H9 (cell line): ENCODE data around the gene MMP17. TPM values are rescaled to one million over a fixed set of nuclear protein-coding genes. Genes with fewer than 3 reads are reported as not detected.

Source experiments
- DNase-seq: peaks from one replicate; pipeline ENCODE4 v3.0.0-alpha.2; 2017
- H2AFZ ChIP-seq: one replicate; pipeline ENCODE4 v1.6.1; 2013; ENCODE audit warnings: mild to moderate bottlenecking, low read length, control low read depth, moderate library complexity
- H2AK5ac ChIP-seq: 2 replicates; pipeline ENCODE4 v1.6.1; 2013; ENCODE audit warnings: low read length, control low read depth, mixed read lengths; ENCODE audit not compliant: insufficient read length
- H2BK120ac ChIP-seq: one replicate; pipeline ENCODE4 v1.6.1; 2013; ENCODE audit warnings: low read depth, mild to moderate bottlenecking, low read length, control low read depth, inconsistent platforms; ENCODE audit not compliant: poor library complexity, severe bottlenecking
- H2BK12ac ChIP-seq: 2 replicates; pipeline ENCODE4 v1.6.1; 2013; ENCODE audit warnings: low read length, control low read depth, mixed read lengths, low read depth; ENCODE audit not compliant: insufficient read length
- H2BK15ac ChIP-seq: 2 replicates; pipeline ENCODE4 v1.6.1; 2013; ENCODE audit warnings: low read depth, low read length, control low read depth
- H2BK20ac ChIP-seq: one replicate; pipeline ENCODE4 v1.6.1; 2013; ENCODE audit warnings: low read depth, mild to moderate bottlenecking, low read length, control low read depth, inconsistent platforms; ENCODE audit not compliant: poor library complexity, severe bottlenecking
- H2BK5ac ChIP-seq: 2 replicates; pipeline ENCODE4 v1.6.1; 2013; ENCODE audit warnings: low read length, control low read depth, mixed read lengths; ENCODE audit not compliant: insufficient read length
- H3K14ac ChIP-seq: 2 replicates; pipeline ENCODE4 v1.6.1; 2013; ENCODE audit warnings: low read length, control low read depth; ENCODE audit not compliant: insufficient read depth
- H3K18ac ChIP-seq: 2 replicates; pipeline ENCODE4 v1.6.1; 2013; ENCODE audit warnings: low read depth, mild to moderate bottlenecking, mixed read lengths, low read length, control low read depth; ENCODE audit not compliant: insufficient read length
- H3K23ac ChIP-seq: 2 replicates; pipeline ENCODE4 v1.6.1; 2013; ENCODE audit warnings: low read length, control low read depth, mixed read lengths, low read depth; ENCODE audit not compliant: insufficient read length
- H3K23me2 ChIP-seq: 2 replicates; pipeline ENCODE4 v1.6.1; 2013; ENCODE audit warnings: low read depth, mild to moderate bottlenecking, mixed read lengths, low read length, control low read depth; ENCODE audit not compliant: insufficient read length, poor library complexity, severe bottlenecking
- H3K27ac ChIP-seq: 2 replicates; pipeline ENCODE4 v1.5.1; 2013; ENCODE audit warnings: low read length, control low read depth, mixed read lengths, low read depth; ENCODE audit not compliant: insufficient read length
- H3K27me3 ChIP-seq: 2 replicates; pipeline ENCODE4 v1.6.1; 2013; ENCODE audit warnings: low read length, control low read depth, inconsistent platforms; ENCODE audit not compliant: insufficient read depth
- H3K4ac ChIP-seq: 2 replicates; pipeline ENCODE4 v1.6.1; 2013; ENCODE audit warnings: low read depth, mild to moderate bottlenecking, control low read depth, inconsistent platforms, low read length, moderate library complexity
- H3K4me1 ChIP-seq: 2 replicates; pipeline ENCODE4 v1.6.1; 2013; ENCODE audit warnings: low read length, control low read depth, inconsistent platforms; ENCODE audit not compliant: insufficient read depth
- H3K4me2 ChIP-seq: 2 replicates; pipeline ENCODE4 v1.6.1; 2013; ENCODE audit warnings: low read length, control low read depth, mixed read lengths; ENCODE audit not compliant: insufficient read length, insufficient read depth
- H3K56ac ChIP-seq: 2 replicates; pipeline ENCODE4 v1.6.1; 2013; ENCODE audit warnings: low read depth, mild to moderate bottlenecking, mixed read lengths, low read length, control low read depth; ENCODE audit not compliant: insufficient read length
- H3K79me1 ChIP-seq: 2 replicates; pipeline ENCODE4 v1.6.1; 2013; ENCODE audit warnings: low read depth, mild to moderate bottlenecking, moderate library complexity, low read length, control low read depth, inconsistent platforms; ENCODE audit not compliant: insufficient read depth, poor library complexity, severe bottlenecking
- H3K79me2 ChIP-seq: 2 replicates; pipeline ENCODE4 v1.6.1; 2013; ENCODE audit warnings: low read length, control low read depth, inconsistent platforms; ENCODE audit not compliant: insufficient read depth
- H3K9ac ChIP-seq: 2 replicates; pipeline ENCODE4 v1.6.1; 2013; ENCODE audit warnings: low read length, control low read depth, mixed read lengths; ENCODE audit not compliant: insufficient read length; ENCODE audit errors: extremely low read depth
- H3K9me3 ChIP-seq: one replicate; pipeline ENCODE4 v1.6.1; 2013; ENCODE audit warnings: low read depth, low read length, inconsistent platforms; ENCODE audit not compliant: control insufficient read depth
- H3T11ph ChIP-seq: one replicate; pipeline ENCODE4 v1.6.1; 2013; ENCODE audit warnings: mild to moderate bottlenecking, low read length, control low read depth, inconsistent platforms
- H4K20me1 ChIP-seq: one replicate; pipeline ENCODE4 v1.6.1; 2013; ENCODE audit not compliant: control insufficient read depth, insufficient read length, insufficient read depth
- H4K5ac ChIP-seq: 2 replicates; pipeline ENCODE4 v1.6.1; 2013; ENCODE audit warnings: low read depth, mild to moderate bottlenecking, mixed read lengths, low read length, control low read depth; ENCODE audit not compliant: insufficient read length
- H4K8ac ChIP-seq: replicated peaks from 2 replicates; pipeline ENCODE4 v1.6.1; 2013; ENCODE audit warnings: low read length, control low read depth, mixed read lengths, low read depth; ENCODE audit not compliant: insufficient read length
- H4K91ac ChIP-seq: 2 replicates; pipeline ENCODE4 v1.6.1; 2013; ENCODE audit warnings: low read depth, mild to moderate bottlenecking, moderate library complexity, mixed read lengths, low read length, control low read depth; ENCODE audit not compliant: insufficient read length
- H3K27ac Mint-ChIP-seq, 3 experiments: 2 replicates in 2 of 3; 3 replicates in 1 of 3; pipeline ENCODE4 v1.8.0; 2020 to 2021; ENCODE audit warnings: mixed read lengths in 3 of 3, mild to moderate bottlenecking in 1 of 3, moderate library complexity in 1 of 3
- H3K27me3 Mint-ChIP-seq: 2 replicates; pipeline ENCODE4 v1.8.0; 2021; ENCODE audit warnings: low read depth, mild to moderate bottlenecking, moderate library complexity, mixed read lengths
- H3K36me3 Mint-ChIP-seq, 3 experiments: 2 replicates in 2 of 3; 3 replicates in 1 of 3; pipeline ENCODE4 v1.8.0; 2020 to 2021; ENCODE audit warnings: low read depth in 3 of 3, mixed read lengths in 3 of 3; ENCODE audit not compliant: insufficient read depth in 1 of 3
- H3K4me1 Mint-ChIP-seq, 2 experiments: 2 replicates each; pipeline ENCODE4 v1.8.0; 2020; ENCODE audit warnings: mixed read lengths in 2 of 2
- H3K4me3 Mint-ChIP-seq, 2 experiments: 2 replicates in 1 of 2; 3 replicates in 1 of 2; pipeline ENCODE4 v1.8.0; 2020 to 2021; ENCODE audit warnings: mild to moderate bottlenecking in 2 of 2, mixed read lengths in 2 of 2, moderate library complexity in 1 of 2
- H3K9me3 Mint-ChIP-seq, 2 experiments: 2 replicates in 1 of 2; 3 replicates in 1 of 2; pipeline ENCODE4 v1.8.0; 2020; ENCODE audit warnings: mild to moderate bottlenecking in 2 of 2, mixed read lengths in 2 of 2, moderate library complexity in 1 of 2
- CTCF ChIP-seq: fragments of 200-600 bp; sonication (generic); conservative IDR thresholded peaks from 3 replicates; pipeline ENCODE4 v1.8.0; 2021; ENCODE audit warnings: antibody characterized with exemption, mild to moderate bottlenecking
- WGBS: extraction: QIAGEN DNeasy Blood & Tissue Kit; methylation state at CpG from one replicate; pipeline ENCODE4 v1.1.7; 2013; ENCODE audit warnings: missing lambda C conversion rate, low lambda C conversion rate, mixed read lengths; ENCODE audit not compliant: insufficient read length; ENCODE audit errors: extremely low coverage; 5-methylcytosine and 5-hydroxymethylcytosine counted together
- total RNA-seq: library from RNA; stranded (reverse); gene quantifications from 2 replicates; pipeline ENCODE4 v1.2.1, GENCODE V29; 2021

Gene MMP17
- total RNA-seq, 1 experiment from 2014 or later: 14.8 TPM

- Mint-ChIP-seq H3K4me1 (peaks cover 2 to 22% of the 10 kb centered on the region in 2 experiments; a peak in 3 of 4 replicates), H3K27me3 (peaks cover 29% of the 10 kb centered on the region), H3K9me3 (no peaks in the 10 kb centered on the region), H3K36me3 (peaks cover 0 to 2% (median 0%) of the 10 kb centered on the region in 3 experiments; a peak in 1 of 7 replicates), H3K27ac (peak overlapping the region in 1 of 3 experiments; percentile 44; a peak in 1 of 7 replicates), H3K4me3 (peak overlapping the region in 1 of 2 experiments; percentile 35; a peak in 2 of 5 replicates)
- Histone ChIP-seq H2AK5ac (no peak overlapping the region), H2BK5ac (no peak overlapping the region), H3K27ac (no peak overlapping the region), H3K4ac (no peak overlapping the region), H4K91ac (no peak overlapping the region), H4K5ac (no peak overlapping the region), H3K79me1 (no peaks in the 10 kb centered on the region), H2BK20ac (no peak overlapping the region), H3K4me1 (no peaks in the 10 kb centered on the region), H3T11ph (no peak overlapping the region), H3K18ac (no peak overlapping the region), H3K23ac (no peak overlapping the region), H3K23me2 (peaks cover 21% of the 10 kb centered on the region), H2BK120ac (no peak overlapping the region), H3K79me2 (no peaks in the 10 kb centered on the region; the same call in 1 of the 2 replicates), H4K20me1 (peaks cover 3% of the 10 kb centered on the region), H3K4me2 (no peak overlapping the region), H2AFZ (no peak overlapping the region), H3K9ac (no peak overlapping the region), H2BK15ac (no peak overlapping the region), H3K9me3 (no peaks in the 10 kb centered on the region), H3K56ac (no peak overlapping the region), H3K27me3 (no peaks in the 10 kb centered on the region; the same call in 1 of the 2 replicates), H3K14ac (no peak overlapping the region), H2BK12ac (no peak overlapping the region), H4K8ac (no peak overlapping the region)
- no peak for DNase-seq
- TF ChIP-seq CTCF: no peak
- no CpG with 5 or more reads among the region's 23 CpGs for WGBS
Observed at GRCh38 chr12:131833288-131833895, 5.2 kb downstream of the MMP17 start.
